GM12878 (cell line): Measurements from ENCODE around the gene ANKRD53. TPM values are rescaled to one million over a fixed set of nuclear protein-coding genes. Genes with fewer than 3 reads are reported as not detected.

ENCODE experiments used
- ATAC-seq: fragments of 200-7000 bp; cut with Tn5 transposase; 3 replicates; pipeline ENCODE4 v1.9.1; 2020; ENCODE audit warnings: mild to moderate bottlenecking, moderate library complexity
- BruUV-seq: library from RNA; stranded (reverse); fragments of 400-500 nt; replicated peaks from 2 replicates; lab custom pipeline; 2021; lab: Mats Ljungman, UMichigan
- CTCF ChIA-PET: fragments of 300-600 bp; sonication (Branson Sonifier 250); formaldehyde crosslinking; extraction: SDS; loops from one replicate; lab custom pipeline; 2021; ENCODE audit warnings: inconsistent platforms; lab: Yijun Ruan, JAX
- POLR2A ChIA-PET: fragments of 350-600 bp; formaldehyde crosslinking; extraction: SDS; loops from one replicate; lab custom pipeline; 2021; ENCODE audit warnings: inconsistent platforms; lab: Charles Lee
- RAD21 ChIA-PET: fragments of 300-600 bp; sonication (Branson Sonifier 250); formaldehyde crosslinking; loops from one replicate; lab custom pipeline; 2023; ENCODE audit warnings: antibody characterized with exemption; ENCODE audit not compliant: unreplicated experiment; lab: Charles Lee
- SMC1A ChIA-PET: fragments of 300-600 bp; sonication (Branson Sonifier 250); formaldehyde crosslinking; loops from one replicate; lab custom pipeline; 2023; ENCODE audit not compliant: unreplicated experiment, uncharacterized antibody; lab: Charles Lee
- DNase-seq: peaks from one replicate; pipeline ENCODE4 v3.0.0-alpha.2; 2011; ENCODE audit warnings: low read depth, low spot score
- FAIRE-seq: peaks from 3 replicates; lab custom pipeline; 2011; peaks lifted over from hg19 to GRCh38; lab: Jason Lieb, UNC
- H2AFZ ChIP-seq: 2 replicates; pipeline ENCODE4 v1.6.0; 2011; ENCODE audit warnings: low read depth, low read length, control low read depth; ENCODE audit not compliant: control insufficient read depth
- H3K27ac ChIP-seq: 2 replicates; pipeline ENCODE4 v1.5.1; 2011; ENCODE audit warnings: control low read depth; ENCODE audit not compliant: control insufficient read depth, insufficient read depth
- H3K27me3 ChIP-seq, 2 experiments: replicated peaks in 1 of 2; 2 replicates each; pipeline versions ENCODE4 v1.6.0 to v1.6.1; 2011; ENCODE audit warnings: low read length in 1 of 2; ENCODE audit not compliant: control insufficient read depth in 2 of 2, insufficient read depth in 2 of 2
- H3K36me3 ChIP-seq, 2 experiments: 2 replicates each; pipeline ENCODE4 v1.5.1; 2011; ENCODE audit warnings: low read length in 1 of 2; ENCODE audit not compliant: control insufficient read depth in 2 of 2, insufficient read depth in 2 of 2
- H3K4me1 ChIP-seq: 2 replicates; pipeline ENCODE4 v1.6.1; 2011; ENCODE audit warnings: mild to moderate bottlenecking, low read length, moderate library complexity, mixed read lengths; ENCODE audit not compliant: control insufficient read depth, insufficient read depth
- H3K4me2 ChIP-seq: 2 replicates; pipeline ENCODE4 v1.6.0; 2011; ENCODE audit warnings: control low read depth; ENCODE audit not compliant: control insufficient read depth, insufficient read depth
- H3K4me3 ChIP-seq: fragments of 200-600 bp; sonication (generic); 2 replicates; pipeline ENCODE4 v1.5.1; 2016
- H3K79me2 ChIP-seq: 2 replicates; pipeline ENCODE4 v1.6.0; 2011; ENCODE audit warnings: low read length; ENCODE audit not compliant: control insufficient read depth, insufficient read depth
- H3K9ac ChIP-seq: 2 replicates; pipeline ENCODE4 v1.8.0; 2011; ENCODE audit warnings: low read length, control low read depth, mixed read lengths; ENCODE audit not compliant: control insufficient read depth, insufficient read depth
- H3K9me3 ChIP-seq: replicated peaks from 3 replicates; pipeline ENCODE4 v1.5.1; 2011; ENCODE audit warnings: mild to moderate bottlenecking, low read length; ENCODE audit not compliant: control insufficient read depth, insufficient read depth
- H4K20me1 ChIP-seq: 2 replicates; pipeline ENCODE4 v1.6.0; 2011; ENCODE audit not compliant: control insufficient read depth, insufficient read depth
- CREM ChIP-seq: IDR thresholded peaks from 2 replicates; pipeline ENCODE4 v1.6.1; 2014; ENCODE audit warnings: antibody characterized with exemption, low read depth
- EP300 ChIP-seq, 2 experiments: fragments of 150-350 bp in 1 of 2; IDR thresholded peaks; 2 replicates each; pipeline ENCODE4 v1.6.1; 2011 to 2012; ENCODE audit warnings: low read depth in 2 of 2, low read length in 2 of 2, borderline replicate concordance in 1 of 2, improper control_type of control experiment in 1 of 2, inconsistent platforms in 1 of 2; ENCODE audit not compliant: control insufficient read depth in 1 of 2
- HCFC1 ChIP-seq: fragments of 150-350 bp; IDR thresholded peaks from 2 replicates; pipeline ENCODE4 v1.6.1; 2014; ENCODE audit warnings: low read length
- IKZF1 ChIP-seq: fragments of 450-650 bp; conservative IDR thresholded peaks from 2 replicates; pipeline ENCODE4 v1.6.1; 2017; ENCODE audit warnings: antibody characterized with exemption, mild to moderate bottlenecking
- IRF3 ChIP-seq: fragments of 450-650 bp; IDR thresholded peaks from 2 replicates; pipeline ENCODE4 v1.6.1; 2014; ENCODE audit warnings: mild to moderate bottlenecking
- IRF5 ChIP-seq: fragments of 450-650 bp; IDR thresholded peaks from 2 replicates; pipeline ENCODE4 v1.6.1; 2017; ENCODE audit warnings: borderline replicate concordance
- JUNB ChIP-seq: IDR thresholded peaks from 2 replicates; pipeline ENCODE4 v1.6.1; 2016; ENCODE audit warnings: antibody characterized with exemption, mild to moderate bottlenecking
- POLR2A ChIP-seq: IDR thresholded peaks from 2 replicates; pipeline ENCODE4 v1.6.1; 2011; ENCODE audit warnings: low read depth, mild to moderate bottlenecking, low read length
- SMAD5 ChIP-seq: IDR thresholded peaks from 2 replicates; pipeline ENCODE4 v1.6.1; 2016; ENCODE audit warnings: antibody characterized with exemption, low read depth
- ZBED1 ChIP-seq: IDR thresholded peaks from 2 replicates; pipeline ENCODE4 v1.6.1; 2016; ENCODE audit warnings: borderline replicate concordance
- ZBTB33 ChIP-seq: fragments of 450-650 bp; IDR thresholded peaks from 2 replicates; pipeline ENCODE4 v1.6.1; 2017; ENCODE audit warnings: mild to moderate bottlenecking
- ZNF592 ChIP-seq: fragments of 450-650 bp; IDR thresholded peaks from 2 replicates; pipeline ENCODE4 v1.6.1; 2017; ENCODE audit warnings: mild to moderate bottlenecking, moderate library complexity
- WGBS: methylation state at CpG from one replicate; pipeline ENCODE4 v1.1.6; 2016; ENCODE audit warnings: low lambda C conversion rate; ENCODE audit not compliant: insufficient replicate concordance, insufficient coverage; ENCODE audit errors: missing lambda C conversion rate; 5-methylcytosine and 5-hydroxymethylcytosine counted together
- in situ Hi-C: fragments of 300-500 bp; cut with MboI; formaldehyde crosslinking; loops from 9 replicates; pipeline ENCODE4 v1.14.3; 2018; ENCODE audit warnings: mixed read lengths
- intact Hi-C: fragments of 100-400 bp; cut with micrococcal nuclease; formaldehyde crosslinking; loops from one replicate; pipeline ENCODE4 v1.14.2; 2022; ENCODE audit not compliant: unreplicated experiment
- polyA plus RNA-seq, 11 experiments: library from polyadenylated mRNA; depleted of rRNA in 4 of 11; unstranded in 6 of 11; stranded (reverse) in 5 of 11; fragments of >200 nt; fragmentation: Nextera tagmentation in 4 of 11; fragmentation: Illumina TruSeq in 1 of 11; extraction: Ambion mirVana in 4 of 11; extraction: Trizol in 1 of 11; gene quantifications; 1 replicate in 1 of 11; 2 replicates in 10 of 11; pipeline versions ENCODE4 v1.2.1 to v1.2.3, GENCODE V29; 2011 to 2016; ENCODE audit warnings: inconsistent platforms in 2 of 11, missing spikeins in 2 of 11, low read depth in 1 of 11
- total RNA-seq, 4 experiments: library from RNA; depleted of rRNA in 3 of 4; stranded (reverse); fragments of >200 nt in 3 of 4; fragmentation: Illumina TruSeq in 1 of 4; extraction: Trizol in 1 of 4; gene quantifications; 2 replicates each; pipeline versions ENCODE4 v1.2.1 to v1.2.3, GENCODE V29; 2013 to 2021

The ANKRD53 gene
- total and polyA plus RNA-seq, 10 of the 15 experiments (the other 5 are each of a cell fraction or from before 2014, with no cell fraction given): 0.04 TPM; not detected in 8

GRCh38 chr2:70981866-70982810 lies 3.7 kb downstream of the ANKRD53 start (continued):
- no peak for TF ChIP-seq EP300 (IDR thresholded peaks at IDR 0.05; ENCODE audit: borderline replicate concordance in 1 of 2, control insufficient read depth in 1 of 2, low read depth in 2 of 2, low read length in 2 of 2)
- no peak for TF ChIP-seq IKZF1
- TF ChIP-seq POLR2A: no peak
- TF ChIP-seq, all 136 proteins: peak for 0

- no peaks in the 10 kb centered on the region for H3K9me3 ChIP-seq
- ChIA-PET SMC1A (interaction anchor here (1.0 to 2.0 kb wide), 2 partner anchors 13 to 18 kb away, joined by 3 to 11 read pairs; no protein-coding TSS in a partner anchor), CTCF (interaction anchor here (1.1 kb wide), 1 partner anchor 14 kb away, joined by 3 read pairs; no protein-coding TSS in a partner anchor), POLR2A (no interaction called here), RAD21 (no interaction called here)
- no peak overlapping the region for H3K4me2 ChIP-seq
- ATAC-seq (no peak), FAIRE-seq (no peak), DNase-seq (no peak)
- no peak overlapping the region for H3K4me3 ChIP-seq
- BruUV-seq: no TSS peak
- H3K79me2 ChIP-seq: no peaks in the 10 kb centered on the region
- no peak overlapping the region for H3K9ac ChIP-seq
- no peaks in the 10 kb centered on the region for H4K20me1 ChIP-seq
- 71% methylated on average over 3 of the region's 3 CpGs for WGBS
- no peaks in the 10 kb centered on the region for H3K27me3 ChIP-seq
- H3K27ac ChIP-seq: no peak overlapping the region
- no peak overlapping the region for H2AFZ ChIP-seq
- intact Hi-C loops: no loop called here
- peaks cover 2 to 12% of the 10 kb centered on the region in 2 experiments; a peak in 3 of 4 replicates for H3K36me3 ChIP-seq
- H3K4me1 ChIP-seq: peaks cover 2% of the 10 kb centered on the region
- in situ Hi-C loops: no loop called here
- TF ChIP-seq ZBTB33: no peak
- TF ChIP-seq ZBED1: no peak
- no peak for TF ChIP-seq CREM
- no peak for TF ChIP-seq IRF3
- no peak for TF ChIP-seq ZNF592
- TF ChIP-seq SMAD5: no peak
- TF ChIP-seq JUNB: no peak
- TF ChIP-seq IRF5: no peak
- TF ChIP-seq HCFC1: no peak
- TF ChIP-seq POLR2A: no peak
Measured at GRCh38 chr2:70982971-70983370, 4.5 kb downstream of the ANKRD53 start.
